ENCODE data around the gene BMP6.

Gene BMP6

DNA sequence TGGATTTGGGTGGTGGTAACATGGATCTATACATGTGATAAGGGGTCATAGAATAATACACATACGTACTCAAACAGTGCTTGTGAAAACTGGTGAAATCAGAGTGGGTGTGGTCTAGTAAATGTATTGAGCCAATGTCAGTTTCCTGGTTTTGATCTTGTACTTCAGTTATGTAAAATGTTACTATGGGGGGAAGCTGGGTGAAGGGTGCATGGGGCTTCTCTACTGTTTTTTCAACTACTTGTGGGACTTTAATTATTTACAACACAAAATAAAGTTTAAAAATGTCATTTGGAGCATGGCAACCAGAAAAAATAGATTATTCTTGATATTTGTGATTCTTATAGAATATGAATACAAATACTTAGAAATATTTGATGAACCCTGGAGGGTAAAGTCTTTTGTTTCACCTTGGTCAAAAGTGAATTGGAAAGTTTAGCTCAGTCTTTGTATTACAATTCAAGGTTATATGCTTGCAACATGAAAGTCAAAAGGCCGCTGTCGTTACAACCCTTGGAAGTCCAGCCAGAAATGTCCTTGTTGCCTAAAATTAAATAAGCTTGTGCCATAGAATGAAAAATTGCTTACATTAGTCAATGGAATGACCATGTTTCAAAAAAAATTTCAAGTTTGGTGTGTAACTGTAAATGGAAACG lies 110.6 kb downstream of the BMP6 start:
- H3K4me3 ChIP-seq (replicated peaks; ENCODE audit: low read depth, low read length), result no peak overlapping the region
- TF ChIP-seq, protein P1, sequence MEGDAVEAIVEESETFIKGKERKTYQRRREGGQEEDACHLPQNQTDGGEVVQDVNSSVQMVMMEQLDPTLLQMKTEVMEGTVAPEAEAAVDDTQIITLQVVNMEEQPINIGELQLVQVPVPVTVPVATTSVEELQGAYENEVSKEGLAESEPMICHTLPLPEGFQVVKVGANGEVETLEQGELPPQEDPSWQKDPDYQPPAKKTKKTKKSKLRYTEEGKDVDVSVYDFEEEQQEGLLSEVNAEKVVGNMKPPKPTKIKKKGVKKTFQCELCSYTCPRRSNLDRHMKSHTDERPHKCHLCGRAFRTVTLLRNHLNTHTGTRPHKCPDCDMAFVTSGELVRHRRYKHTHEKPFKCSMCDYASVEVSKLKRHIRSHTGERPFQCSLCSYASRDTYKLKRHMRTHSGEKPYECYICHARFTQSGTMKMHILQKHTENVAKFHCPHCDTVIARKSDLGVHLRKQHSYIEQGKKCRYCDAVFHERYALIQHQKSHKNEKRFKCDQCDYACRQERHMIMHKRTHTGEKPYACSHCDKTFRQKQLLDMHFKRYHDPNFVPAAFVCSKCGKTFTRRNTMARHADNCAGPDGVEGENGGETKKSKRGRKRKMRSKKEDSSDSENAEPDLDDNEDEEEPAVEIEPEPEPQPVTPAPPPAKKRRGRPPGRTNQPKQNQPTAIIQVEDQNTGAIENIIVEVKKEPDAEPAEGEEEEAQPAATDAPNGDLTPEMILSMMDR (IDR thresholded peaks at IDR 0.05; ENCODE audit: low read depth, low read length, missing control alignments), result no peak
- DNase-seq (ENCODE audit: extremely low read depth, low read depth), result no peak

DNA sequence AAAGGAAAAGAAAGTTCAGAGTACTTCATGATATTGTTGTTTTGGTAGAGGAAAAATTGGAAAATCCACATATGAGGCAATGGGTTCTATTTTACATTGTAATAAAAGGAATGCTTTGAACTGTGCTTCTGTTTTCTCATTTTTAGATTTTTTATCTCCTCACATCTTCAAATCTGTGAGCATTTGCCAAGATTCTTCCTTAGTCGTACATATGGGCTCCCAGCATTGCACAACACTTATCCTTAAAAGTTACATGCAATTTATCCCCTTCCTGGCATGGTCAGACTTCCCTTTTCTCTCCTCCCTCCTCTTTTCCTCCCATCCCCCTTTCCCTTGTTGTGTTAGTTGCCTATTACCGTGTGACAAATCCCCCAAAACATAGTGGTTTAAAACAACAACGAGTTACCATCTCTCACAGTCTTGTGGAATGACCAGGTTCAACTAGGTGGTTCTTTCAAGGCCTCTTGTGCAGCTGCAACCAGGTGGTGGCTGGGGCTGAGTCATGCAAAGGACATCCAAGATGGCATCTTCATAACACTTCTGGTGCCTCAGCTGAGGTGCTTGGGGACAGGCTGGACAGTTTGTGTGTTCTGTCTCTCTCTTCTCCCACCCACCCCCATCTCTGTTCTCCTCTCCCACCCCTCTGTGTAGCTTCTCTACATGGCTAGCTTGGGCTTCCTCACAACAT lies 116.0 kb downstream of the BMP6 start:
- no peak for DNase-seq (ENCODE audit: extremely low read depth, low read depth)
- TF ChIP-seq, protein P1 (IDR thresholded peaks at IDR 0.05; ENCODE audit: low read depth, low read length, missing control alignments), result no peak
- no peak overlapping the region for H3K4me3 ChIP-seq (replicated peaks; ENCODE audit: low read depth, low read length)

DNA sequence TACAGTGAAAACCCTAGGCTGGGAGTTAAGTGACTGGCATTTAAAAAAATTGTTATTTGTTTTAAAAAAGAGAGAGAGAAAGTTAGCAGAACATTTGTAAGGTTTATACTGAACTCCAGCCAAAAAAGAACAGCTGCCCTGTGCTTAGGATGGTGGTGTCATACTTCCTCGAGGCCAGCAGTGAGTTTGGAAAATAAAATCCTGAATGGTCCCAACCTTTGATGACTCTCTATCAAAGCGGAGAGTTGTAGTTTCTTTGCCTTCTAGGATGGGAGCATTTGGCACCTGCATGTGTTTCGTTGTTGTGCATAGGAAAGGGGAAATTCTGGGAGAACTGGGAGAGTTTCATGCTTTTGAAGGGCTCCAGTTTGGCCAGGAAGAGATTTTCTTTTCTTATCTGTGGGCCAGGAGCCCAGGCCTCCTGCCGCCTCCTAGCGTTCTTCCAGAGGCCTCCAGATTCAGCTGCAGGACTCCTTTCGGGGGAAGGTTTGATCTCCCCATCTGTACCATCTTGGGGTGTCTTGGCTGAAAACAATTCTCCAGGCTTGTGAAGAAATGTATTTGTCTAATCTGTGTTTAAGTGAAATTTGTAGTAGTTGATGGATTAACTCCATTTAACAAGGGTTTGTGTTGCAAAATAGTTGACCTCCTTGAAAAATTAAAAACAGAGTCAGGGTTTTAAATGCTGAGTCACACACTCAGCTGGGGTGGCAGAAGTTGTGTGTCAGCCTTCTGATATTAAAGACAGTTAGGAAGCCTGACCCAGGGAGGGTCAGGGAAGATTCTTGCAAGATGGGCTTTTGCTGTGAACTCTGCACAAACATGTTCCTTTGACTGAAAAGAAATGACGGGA lies 121.3 kb downstream of the BMP6 start:
- DNase-seq (ENCODE audit: extremely low read depth, low read depth), result no peak
- TF ChIP-seq, protein P1 (IDR thresholded peaks at IDR 0.05; ENCODE audit: low read depth, low read length, missing control alignments), result no peak
- H3K4me3 ChIP-seq (replicated peaks; ENCODE audit: low read depth, low read length), result no peak overlapping the region

DNA sequence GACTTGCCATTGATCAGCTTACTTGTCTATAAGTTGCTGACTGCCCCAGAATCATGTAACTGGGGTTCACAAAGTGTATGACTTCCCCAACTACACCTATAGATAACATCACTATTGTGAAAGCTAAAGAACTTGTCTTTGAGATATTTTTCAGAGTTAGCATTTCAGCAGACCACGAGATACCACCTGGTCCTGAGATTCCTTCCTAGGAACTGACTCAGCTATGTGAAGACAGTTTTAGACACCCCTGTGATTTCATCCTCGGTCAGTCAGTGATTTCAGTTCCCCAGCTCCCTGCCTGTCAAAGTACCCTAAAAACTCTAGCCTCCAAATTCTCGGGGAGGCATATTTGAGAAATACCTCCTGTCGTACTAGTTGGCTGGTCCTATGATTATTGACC lies 122.3 kb downstream of the BMP6 start:
- TF ChIP-seq, protein P1 (IDR thresholded peaks at IDR 0.05; ENCODE audit: low read depth, low read length, missing control alignments), result no peak
- DNase-seq (ENCODE audit: extremely low read depth, low read depth), result no peak
- H3K4me3 ChIP-seq (replicated peaks; ENCODE audit: low read depth, low read length), result no peak overlapping the region

DNA sequence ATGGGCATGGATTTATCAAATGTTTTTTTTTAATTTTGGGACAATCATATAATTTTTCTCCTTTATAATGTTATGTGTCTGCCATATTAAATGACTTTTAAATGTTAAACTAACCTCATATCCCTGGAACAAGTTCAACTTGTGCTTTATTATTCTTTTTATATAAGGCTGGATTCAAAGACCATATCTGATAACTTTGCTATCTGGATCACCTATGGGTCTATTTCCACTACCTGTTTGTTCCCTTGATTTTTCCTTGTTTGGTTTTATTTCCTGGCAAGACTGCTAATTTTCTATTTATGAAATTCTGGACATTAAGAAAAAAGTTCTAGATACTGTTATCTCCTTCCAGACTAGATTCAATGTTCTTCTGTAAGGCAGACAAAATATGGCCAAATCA lies 125.9 kb downstream of the BMP6 start:
- TF ChIP-seq, protein P1 (IDR thresholded peaks at IDR 0.05; ENCODE audit: low read depth, low read length, missing control alignments), result no peak
- DNase-seq (ENCODE audit: extremely low read depth, low read depth), result no peak

DNA sequence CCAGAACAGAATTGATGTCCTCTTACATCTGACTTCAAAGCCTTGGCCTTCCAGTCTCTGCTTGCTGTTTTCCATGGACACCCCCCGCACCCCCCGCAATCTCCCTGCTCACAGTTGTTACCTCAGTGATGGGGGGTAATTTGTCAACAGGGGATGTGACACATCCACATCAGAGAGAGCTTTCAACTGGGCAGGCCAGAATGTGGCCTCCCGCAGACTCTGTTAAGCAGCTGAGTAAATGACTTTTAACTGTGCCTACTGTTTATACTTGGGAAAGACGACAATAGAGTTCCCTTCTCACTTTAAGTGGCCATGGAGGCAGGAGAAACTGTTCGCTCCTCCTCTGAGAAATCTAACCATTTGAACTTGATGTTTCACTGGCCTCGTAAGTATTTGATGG lies 133.7 kb downstream of the BMP6 start:
- H3K4me3 ChIP-seq (replicated peaks; ENCODE audit: low read depth, low read length), result no peak overlapping the region
- TF ChIP-seq, protein P1 (IDR thresholded peaks at IDR 0.05; ENCODE audit: low read depth, low read length, missing control alignments), result no peak
- DNase-seq (ENCODE audit: extremely low read depth, low read depth), result no peak

More for the DNA sequence above, 125.9 kb downstream of the BMP6 start:
- no peak overlapping the region for H3K4me3 ChIP-seq (replicated peaks; ENCODE audit: low read depth, low read length)
